Measurements from ENCODE around the gene AASDHPPT. TPM values are rescaled to one million over a fixed set of nuclear protein-coding genes. Genes with fewer than 3 reads are reported as not detected.
A peak's percentile ranks its signal among the peaks of the same experiment; 100 is the strongest.

AASDHPPT gene
- polyA plus RNA-seq, 4 donors, result 50.7 to 91.5 (median 80.5) TPM

DNA sequence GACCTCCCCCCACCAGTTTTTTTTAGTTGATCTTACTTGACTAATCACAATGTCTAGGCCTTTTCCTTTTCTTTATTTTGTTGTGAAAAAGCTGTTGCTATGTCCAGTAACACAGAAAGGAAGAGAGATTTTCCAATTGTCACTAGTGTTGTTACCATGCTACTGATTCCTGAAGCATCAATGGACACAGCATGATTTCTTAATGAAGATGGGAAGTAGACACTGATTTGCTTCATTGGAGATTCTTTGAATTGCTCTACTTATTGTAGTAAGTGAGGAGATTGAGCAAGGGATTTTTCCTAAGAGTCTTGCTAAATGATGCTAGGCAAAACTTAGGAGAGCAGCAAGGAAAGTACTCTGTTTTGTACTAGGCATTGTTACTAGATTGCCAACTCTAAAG is 4.6 kb downstream of the AASDHPPT start:
- DNase-seq (ENCODE audit: low read depth in 4 of 4, low spot score in 3 of 4), result no peak

DNA sequence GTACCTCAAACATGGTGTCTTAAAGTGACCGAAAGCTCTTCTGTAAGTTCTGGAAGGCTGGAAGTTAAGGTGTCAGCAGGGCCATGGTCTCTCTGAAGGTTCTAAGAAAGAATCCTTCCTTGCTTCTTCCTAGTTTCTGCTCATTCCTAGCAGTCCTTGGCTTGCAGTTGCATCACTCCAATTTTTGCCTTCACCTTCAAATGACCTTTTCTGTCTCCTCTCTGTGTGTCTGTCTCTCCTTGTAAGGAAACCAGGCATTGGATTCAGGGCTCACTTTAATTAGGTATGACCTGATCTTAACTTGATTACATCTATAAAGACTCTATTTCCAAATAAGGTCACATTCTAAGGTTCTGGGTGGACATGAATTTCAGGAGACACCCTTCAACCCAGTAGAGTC is 8.7 kb downstream of the AASDHPPT start:
- DNase-seq (ENCODE audit: low read depth in 4 of 4, low spot score in 3 of 4), result no peak

DNA sequence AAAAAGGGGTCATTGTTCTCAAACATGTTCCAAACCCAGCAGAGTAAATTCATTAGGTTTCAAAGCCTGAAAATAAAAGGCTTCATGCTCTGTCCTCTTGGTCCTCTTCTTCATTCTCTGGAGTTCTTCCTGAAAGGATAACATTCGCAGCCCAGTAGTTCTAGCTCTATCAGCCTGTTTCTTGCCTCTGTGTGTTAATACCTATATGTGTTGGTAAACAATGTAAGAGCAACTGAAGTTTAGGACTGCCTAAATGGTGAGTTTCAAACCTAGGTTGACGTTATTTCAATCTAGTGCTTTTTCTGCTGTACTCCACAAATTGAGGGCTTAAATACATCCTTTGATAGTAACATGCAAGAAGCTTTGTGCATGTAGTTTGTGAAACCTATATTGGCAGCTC is 9.4 kb downstream of the AASDHPPT start:
- no peak for DNase-seq (ENCODE audit: low read depth in 4 of 4, low spot score in 3 of 4)

DNA sequence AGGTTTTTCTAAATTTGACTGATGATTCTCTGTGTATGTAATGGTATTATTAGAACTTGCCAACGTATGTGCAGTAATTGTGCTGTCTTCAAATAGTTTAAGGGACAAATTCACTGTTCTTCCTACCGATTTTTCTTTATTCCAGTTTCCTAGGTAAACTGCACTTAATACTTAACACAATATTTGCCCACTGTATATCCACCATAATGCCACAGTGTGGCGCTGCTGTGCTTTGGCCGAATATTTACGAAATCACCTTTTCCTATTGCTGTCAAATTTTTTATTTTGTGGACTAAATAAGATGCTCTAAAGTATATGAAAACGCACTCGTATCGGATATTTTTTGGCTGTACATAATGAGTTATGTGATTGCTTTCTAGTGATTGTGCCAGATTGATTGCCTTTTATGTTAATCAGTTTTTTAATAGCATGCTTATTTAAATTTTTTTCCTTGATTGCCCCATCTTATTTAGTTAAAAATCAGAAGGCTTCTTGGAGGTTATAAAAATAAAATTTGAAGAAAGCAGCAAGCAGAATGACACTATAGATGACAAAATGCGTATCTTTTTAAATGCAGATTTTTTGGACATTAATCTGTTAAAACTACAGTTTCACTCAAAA is 10.5 kb downstream of the AASDHPPT start:
- peak in 1 of 4 donors; percentile 9 for DNase-seq (ENCODE audit: low read depth in 4 of 4, low spot score in 3 of 4)

DNA sequence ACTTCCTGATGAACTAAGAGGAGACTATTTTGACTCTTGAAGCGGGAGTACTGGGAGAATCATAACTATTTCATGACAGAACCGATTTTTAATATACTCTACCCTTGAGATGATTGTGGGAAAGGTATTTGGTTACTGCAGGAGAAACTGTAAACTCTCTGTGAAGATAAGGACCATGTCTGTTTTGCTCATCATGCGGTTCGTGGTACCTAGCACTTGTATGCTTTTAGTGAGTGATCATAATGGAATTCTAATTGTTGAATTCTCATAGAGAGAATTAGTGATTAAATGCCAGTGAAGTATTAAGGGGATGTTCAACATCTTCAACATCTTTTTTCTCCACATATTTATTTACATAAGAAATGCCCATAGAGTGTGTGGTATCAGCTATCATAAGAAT is 11.4 kb downstream of the AASDHPPT start:
- no peak for DNase-seq (ENCODE audit: low read depth in 4 of 4, low spot score in 3 of 4)

DNA sequence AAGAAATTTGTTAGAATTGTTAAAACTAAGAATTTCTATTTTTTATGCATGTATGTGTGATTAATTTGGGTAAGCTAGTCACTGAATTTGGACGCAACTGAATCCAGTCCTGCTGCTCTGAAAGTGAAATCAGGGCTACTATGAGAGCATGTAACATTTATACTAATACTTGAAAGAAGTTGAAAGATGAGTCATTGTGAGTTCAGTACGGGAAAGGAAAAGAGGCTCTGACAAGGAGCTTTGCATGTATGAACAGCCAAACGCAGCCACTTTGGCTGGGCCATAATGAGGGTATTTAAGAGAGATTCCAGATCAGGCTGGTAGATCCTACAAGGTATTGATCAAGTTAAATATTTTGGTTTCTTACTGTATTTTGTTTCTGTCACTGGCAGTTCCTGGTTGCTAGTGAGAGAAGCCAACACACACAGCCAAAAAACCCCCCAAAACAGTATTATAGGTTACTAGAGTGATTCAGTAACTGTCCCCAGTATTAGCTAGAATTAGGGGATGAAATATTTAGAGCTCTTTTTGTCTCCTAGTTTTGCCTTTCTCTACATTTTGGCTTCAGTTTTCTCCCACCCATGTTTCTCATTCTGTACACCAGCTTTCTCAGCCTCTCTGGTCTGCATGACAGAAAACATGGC is 14.1 kb downstream of the AASDHPPT start:
- no peak for DNase-seq (ENCODE audit: low read depth in 4 of 4, low spot score in 3 of 4)

DNA sequence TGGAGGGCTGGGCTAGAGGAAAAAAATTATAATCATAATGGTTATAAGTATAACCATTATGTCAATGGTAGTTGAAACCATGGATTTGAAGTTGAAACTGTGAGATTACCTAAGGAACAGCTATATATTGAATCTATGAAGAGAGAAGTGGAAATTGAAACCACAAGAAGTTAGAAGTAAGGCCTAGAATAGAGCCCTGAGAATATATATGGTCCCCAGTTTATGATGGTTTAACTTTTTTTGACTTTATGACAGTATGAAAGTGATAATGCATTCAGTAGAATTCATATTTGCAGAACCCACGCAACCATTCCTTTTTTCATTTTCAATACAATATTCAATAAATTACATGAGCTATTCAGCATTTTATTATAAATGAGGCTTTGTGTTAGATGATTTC is 15.0 kb downstream of the AASDHPPT start:
- no peak for DNase-seq (ENCODE audit: low read depth in 4 of 4, low spot score in 3 of 4)

DNA sequence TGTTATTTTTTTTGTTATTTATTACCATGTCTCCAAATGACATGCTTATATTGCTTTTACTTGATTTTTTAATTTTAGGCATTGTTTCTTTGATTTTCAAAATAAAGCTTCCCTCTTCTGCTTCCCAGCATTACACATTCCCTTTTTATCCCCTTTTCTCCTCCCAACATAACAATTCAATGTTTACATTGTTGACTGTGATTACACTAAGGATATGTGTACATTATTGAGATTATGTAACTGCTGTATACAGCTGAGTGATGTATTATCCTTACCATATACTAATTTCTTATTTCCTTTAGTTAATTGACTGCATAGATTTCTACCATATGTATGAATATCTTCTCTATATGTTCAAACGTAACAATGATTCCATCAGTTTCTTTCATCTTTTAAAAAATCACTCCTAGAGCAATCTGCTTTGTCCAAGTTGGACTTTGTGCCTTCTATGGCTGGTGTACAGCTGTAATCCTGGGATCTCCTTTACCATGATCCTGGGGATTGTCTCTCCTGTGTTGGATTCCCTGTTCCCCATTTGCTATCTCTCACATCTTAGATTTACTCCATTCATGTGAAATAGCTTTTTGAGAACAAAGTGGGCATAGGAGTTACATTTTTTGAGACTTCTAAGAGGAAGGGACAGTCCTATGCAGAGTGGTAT is 21.6 kb downstream of the AASDHPPT start:
- no peak for DNase-seq (ENCODE audit: low read depth in 4 of 4, low spot score in 3 of 4)

DNA sequence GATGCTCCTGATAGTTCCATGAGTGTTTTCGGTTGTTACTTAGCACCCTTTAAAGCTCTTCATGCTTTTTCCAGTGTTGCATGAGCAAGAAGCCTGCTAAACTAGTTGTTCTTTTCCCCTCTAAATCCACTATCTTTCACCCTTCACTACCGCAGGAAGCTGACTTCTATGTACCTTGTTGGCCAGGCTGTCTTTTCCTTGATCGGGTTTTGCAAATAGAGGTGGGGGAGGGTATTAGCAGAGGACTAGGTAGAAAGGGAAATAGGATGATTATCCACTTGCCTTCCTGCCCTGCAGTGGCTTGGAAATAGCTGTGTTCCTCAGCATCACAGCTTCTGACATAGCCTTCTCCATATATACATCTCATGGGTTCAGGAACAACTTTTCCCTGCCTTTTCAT is 23.9 kb downstream of the AASDHPPT start:
- no peak for DNase-seq (ENCODE audit: low read depth in 4 of 4, low spot score in 3 of 4)

DNA sequence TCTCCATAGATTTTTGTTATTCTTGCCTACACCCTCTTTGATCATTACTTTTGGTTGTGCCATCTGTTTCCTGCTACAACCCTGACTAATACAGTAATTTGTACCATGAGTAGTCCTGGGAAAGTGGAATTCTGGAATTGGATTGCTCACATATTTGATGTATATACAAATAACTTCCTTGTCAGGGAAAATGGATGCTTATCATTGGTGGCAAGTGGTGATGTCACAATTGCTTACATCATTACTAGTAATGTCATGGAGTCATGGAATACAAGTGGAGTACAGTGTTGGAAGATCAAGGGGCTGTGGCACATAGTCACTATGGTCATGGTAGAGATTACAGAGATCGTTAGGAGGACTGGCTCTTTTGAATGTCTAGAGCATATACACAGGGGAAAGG is 24.4 kb downstream of the AASDHPPT start:
- no peak for DNase-seq (ENCODE audit: low read depth in 4 of 4, low spot score in 3 of 4)

DNA sequence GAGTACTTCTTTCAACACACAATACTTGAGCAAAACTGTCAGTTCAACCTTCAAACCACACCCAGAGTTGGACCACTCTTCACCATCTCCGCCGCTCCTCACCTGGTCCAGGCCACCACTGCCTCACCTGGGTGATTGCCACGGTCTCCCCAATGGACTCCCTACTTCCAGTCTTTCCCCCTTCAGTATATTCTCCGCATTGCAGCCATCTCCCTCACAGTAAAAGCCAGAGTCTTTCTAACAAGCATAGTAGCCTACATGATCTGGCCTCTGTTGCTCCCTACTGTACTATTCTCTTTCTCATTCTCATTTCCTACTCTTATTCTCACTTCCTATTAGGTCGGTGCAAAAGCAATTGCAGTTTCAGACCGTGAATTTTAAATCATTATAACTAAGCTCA is 28.5 kb downstream of the AASDHPPT start:
- DNase-seq (ENCODE audit: low read depth in 4 of 4, low spot score in 3 of 4), result no peak

DNA sequence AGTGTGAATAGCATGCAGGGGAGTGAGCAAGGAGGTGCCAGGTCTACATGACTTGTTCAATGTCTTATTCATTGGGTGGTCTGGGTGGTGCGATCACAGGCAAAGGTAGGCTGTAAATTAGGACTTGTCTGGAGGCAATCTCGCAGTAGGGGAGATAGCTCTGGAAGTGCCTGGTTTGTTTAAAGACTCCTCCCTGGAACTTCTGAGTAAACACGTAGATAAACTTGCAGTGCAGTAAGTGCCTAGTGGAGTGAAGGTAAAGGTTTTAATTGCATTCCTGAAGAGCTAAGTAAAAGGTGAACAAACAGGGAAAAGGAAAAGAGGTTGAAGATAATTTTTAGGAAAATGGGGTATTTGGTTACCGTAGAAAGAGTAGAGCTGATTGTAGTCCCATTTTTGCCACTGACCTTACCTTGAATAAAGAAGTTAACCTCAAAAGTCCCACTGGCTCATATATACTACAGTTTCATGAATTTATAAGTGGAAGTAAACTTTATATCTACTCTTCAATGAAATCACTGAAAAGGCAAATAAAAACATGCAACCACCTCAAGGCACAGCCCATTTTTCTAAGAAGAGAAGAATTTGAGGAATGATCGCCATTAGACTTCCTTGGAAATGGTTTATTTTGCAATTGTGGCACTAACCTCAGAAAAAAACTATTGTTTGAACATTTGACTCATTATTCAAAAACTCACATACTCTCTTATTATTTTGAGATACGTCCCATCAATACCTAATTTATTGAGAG is 44.3 kb downstream of the AASDHPPT start:
- no peak for DNase-seq (ENCODE audit: low read depth in 4 of 4, low spot score in 3 of 4)

DNA sequence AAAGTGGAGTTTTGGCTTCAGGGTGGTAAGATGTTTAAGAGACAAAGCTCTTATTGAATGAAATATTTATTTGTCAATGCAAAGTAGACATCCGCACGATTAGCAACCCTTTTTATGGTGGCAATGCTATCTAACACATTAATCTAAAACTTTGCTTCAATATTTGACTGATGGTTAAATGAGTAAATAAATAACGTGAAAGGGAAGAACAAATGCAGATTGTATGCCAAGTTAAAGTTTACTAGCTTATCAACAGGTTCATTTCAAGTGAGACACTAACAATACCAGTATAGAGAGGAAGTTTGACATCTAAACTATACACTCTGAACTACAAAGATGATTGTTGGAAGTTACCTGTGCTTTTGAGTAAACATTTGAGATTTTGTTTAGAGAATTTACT is 50.1 kb downstream of the AASDHPPT start:
- no peak for DNase-seq (ENCODE audit: low read depth in 4 of 4, low spot score in 3 of 4)

DNA sequence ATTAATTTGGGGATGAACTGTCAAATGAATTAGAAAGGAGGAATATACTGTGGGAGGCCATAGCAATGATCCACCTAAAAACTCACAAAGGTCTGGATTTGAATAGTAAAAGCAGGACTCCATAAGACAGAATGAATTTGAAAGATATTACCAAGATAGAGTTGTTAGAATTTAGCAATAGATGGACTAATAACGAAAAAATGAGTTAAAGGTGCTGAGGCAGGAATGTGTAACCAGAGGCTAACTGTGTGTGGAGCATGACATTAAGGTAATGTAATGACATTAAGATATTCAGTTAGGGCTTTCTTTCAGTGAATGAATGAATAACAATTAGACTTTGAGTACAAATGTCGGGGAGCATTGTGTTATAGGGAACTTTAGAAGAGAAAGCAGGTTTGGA is 51.3 kb downstream of the AASDHPPT start:
- DNase-seq (ENCODE audit: low read depth in 4 of 4, low spot score in 3 of 4), result no peak

DNA sequence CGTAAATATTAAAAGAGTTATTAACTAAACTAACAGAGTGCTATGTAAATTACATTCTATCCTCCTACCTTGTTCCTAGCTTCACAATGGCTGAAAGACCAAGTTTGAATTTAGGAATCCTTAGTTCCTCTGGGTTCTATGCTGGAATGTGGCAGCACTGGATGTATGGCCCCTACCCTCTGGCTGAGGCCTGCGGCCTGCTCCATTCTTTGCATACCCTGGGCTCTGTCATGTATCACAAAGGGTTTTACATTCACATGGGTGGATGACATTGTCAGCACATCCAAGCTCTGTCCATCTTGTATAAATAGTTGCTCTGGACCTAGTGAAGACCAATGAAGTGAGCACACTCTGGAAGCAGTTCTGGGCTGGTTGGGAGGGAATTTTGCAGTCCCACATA is 54.5 kb downstream of the AASDHPPT start:
- DNase-seq (ENCODE audit: low read depth in 4 of 4, low spot score in 3 of 4), result no peak

DNA sequence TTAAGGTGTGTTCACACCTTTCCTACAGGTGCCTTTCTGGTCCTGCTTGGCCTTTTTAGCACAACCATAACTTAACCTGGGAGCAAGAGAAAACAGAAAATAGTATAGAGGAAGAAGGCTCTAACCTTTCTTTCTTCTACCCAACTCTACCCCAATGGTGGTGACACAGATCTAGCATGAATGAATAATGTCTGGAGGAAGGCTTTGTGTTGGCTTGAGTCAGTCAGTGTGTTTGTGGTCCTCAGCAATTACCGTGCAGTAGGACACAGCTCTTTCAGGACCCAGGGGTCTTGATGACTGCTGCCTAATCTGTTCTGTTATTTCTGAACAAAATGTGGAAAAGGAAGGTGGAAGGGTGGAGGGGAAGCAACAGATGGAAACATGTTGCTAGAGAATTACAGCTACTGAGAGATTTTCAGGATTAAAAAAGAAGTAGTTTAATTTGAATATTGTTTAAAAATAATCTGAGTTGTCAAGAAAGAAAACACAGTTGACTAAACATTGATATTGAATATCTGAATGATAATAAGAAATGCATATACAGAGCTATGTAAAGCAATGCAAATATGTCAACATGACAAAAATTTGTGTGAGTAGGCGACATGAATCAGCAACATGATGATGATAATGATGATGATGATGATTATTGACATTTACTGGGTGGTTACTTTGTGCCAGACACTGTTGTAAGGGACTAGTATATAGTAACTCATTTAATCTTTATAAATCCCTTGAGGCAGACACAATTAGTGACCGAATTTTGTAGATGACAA is 55.3 kb downstream of the AASDHPPT start:
- no peak for DNase-seq (ENCODE audit: low read depth in 4 of 4, low spot score in 3 of 4)

DNA sequence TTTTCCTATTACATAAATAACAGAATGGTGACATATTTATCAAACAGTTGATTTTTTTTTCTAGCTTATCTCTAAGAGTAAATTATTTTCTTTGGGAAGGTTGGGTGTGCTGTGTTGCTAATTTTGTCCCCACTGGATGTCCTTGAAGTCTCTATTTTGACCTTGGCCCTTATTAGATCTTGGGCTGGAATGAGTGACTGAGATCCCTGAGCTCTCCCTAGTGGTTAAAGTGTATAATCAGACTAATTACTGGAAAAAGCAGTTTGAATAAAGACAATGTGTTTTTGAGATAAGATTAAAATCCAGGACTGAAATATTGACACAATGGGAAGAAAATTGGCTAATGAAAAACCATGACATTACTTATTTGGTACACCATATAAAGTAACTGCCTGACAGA is 56.1 kb downstream of the AASDHPPT start:
- DNase-seq (ENCODE audit: low read depth in 4 of 4, low spot score in 3 of 4), result no peak

DNA sequence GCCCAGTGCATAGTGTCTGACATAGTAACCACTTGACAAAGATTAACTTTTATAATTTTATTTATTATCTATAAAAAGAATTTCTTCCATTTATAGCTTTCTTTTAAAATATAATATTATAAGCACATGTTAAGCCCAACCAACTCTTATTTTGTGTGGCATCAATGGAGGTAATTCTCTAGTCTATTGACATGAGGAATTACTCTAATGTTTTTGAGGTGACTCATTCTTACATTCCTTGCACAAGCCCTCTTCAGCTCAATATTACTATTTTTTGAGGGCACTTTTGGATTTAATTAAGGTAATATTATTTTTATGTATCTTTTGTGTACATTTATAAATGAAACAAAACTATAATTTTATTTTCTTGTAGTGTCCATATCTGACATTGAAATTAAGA is 59.6 kb downstream of the AASDHPPT start:
- no peak for DNase-seq (ENCODE audit: low read depth in 4 of 4, low spot score in 3 of 4)

DNA sequence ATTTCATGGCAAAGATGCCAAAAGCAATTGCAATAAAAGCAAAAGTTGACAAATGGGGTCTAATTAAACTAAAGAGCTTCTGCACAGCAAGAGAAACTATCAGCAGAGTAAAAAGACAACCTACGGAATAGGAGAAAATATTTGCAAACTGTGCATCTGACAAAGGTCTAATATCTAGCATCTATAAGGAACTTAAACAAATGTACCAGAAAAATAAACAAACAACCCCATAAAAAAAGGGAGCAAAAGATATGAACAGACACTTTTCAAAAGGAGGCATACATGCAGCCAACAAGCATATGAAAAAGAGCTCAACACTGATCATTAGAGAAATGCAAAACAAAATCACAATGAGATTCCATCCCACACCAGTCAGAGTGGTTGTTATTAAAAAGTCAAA is 60.3 kb downstream of the AASDHPPT start:
- no peak for DNase-seq (ENCODE audit: low read depth in 4 of 4, low spot score in 3 of 4)
